Stimulated activated CD4-positive, alpha-beta T cell treated with anti-CD3 and anti-CD28 coated beads, TNF-alpha, amount 100 ng/mL, for 48 hours (primary cell): ENCODE data around the gene RBM33.
"Not testable (repeated sequence)": the region's sequence is repeated elsewhere in the genome, so short reads cannot be mapped to it uniquely, and the experiment has no call there.

Experiments
- DNase-seq, 3 donors: peaks; one replicate each; pipeline ENCODE4 v3.0.0-alpha.2; 2020; ENCODE audit warnings: low read depth in 3 of 3

The RBM33 gene

GRCh38 chr7:155663937-155664336 is 19.5 kb downstream of the RBM33 start:
- no peak for DNase-seq

GRCh38 chr7:155665079-155665956 is 20.9 kb downstream of the RBM33 start:
- no peak for DNase-seq

- DNase-seq: no peak
Measured at GRCh38 chr7:155665957-155666287, 21.5 kb downstream of the RBM33 start.

- DNase-seq: no peak
Measured at GRCh38 chr7:155667241-155667829, 22.9 kb downstream of the RBM33 start.

GRCh38 chr7:155669717-155670505 is 25.4 kb downstream of the RBM33 start:
- DNase-seq: no peak

- no peak for DNase-seq
Measured at GRCh38 chr7:155670521-155670920, 26.1 kb downstream of the RBM33 start.

GRCh38 chr7:155674556-155674955 is 30.1 kb downstream of the RBM33 start:
- DNase-seq: no peak

GRCh38 chr7:155676052-155676451 is 31.6 kb downstream of the RBM33 start:
- no peak for DNase-seq

- DNase-seq: no peak
Measured at GRCh38 chr7:155677688-155678087, 33.2 kb downstream of the RBM33 start.

- no peak for DNase-seq
Measured at GRCh38 chr7:155680124-155680523, 35.7 kb downstream of the RBM33 start.

GRCh38 chr7:155680864-155681263 is 36.4 kb downstream of the RBM33 start:
- no peak for DNase-seq

- no peak for DNase-seq
Measured at GRCh38 chr7:155681663-155682062, 37.2 kb downstream of the RBM33 start.

- DNase-seq: no peak
Measured at GRCh38 chr7:155682484-155682883, 38.0 kb downstream of the RBM33 start.

GRCh38 chr7:155683098-155683497 is 38.6 kb downstream of the RBM33 start:
- no peak for DNase-seq

GRCh38 chr7:155683714-155684113 is 39.3 kb downstream of the RBM33 start:
- DNase-seq: no peak

GRCh38 chr7:155684543-155684942 is 40.1 kb downstream of the RBM33 start:
- DNase-seq: no peak

- no peak for DNase-seq
Measured at GRCh38 chr7:155685070-155685790, 40.8 kb downstream of the RBM33 start.

GRCh38 chr7:155685791-155686160 is 41.3 kb downstream of the RBM33 start:
- no peak for DNase-seq

- DNase-seq: not testable (repeated sequence)
Measured at GRCh38 chr7:155686620-155687324, 42.3 kb downstream of the RBM33 start.

GRCh38 chr7:155688237-155688636 is 43.8 kb downstream of the RBM33 start:
- DNase-seq: not testable (repeated sequence)

GRCh38 chr7:155690655-155691054 is 46.2 kb downstream of the RBM33 start:
- DNase-seq: not testable (repeated sequence)
